Upper lobe of right lung (tissue), 1 donor: ENCODE results near the gene FCN3. TPM values are rescaled to one million over a fixed set of nuclear protein-coding genes. Genes with fewer than 3 reads are reported as not detected.
"Not testable (repeated sequence)": the region's sequence is repeated elsewhere in the genome, so short reads cannot be mapped to it uniquely, and the experiment has no call there.

Experiments used
- ATAC-seq: fragments of 200-7000 bp; cut with Tn5 transposase; one replicate; pipeline ENCODE4 v1.9.1; 2020; ENCODE audit warnings: mild to moderate bottlenecking, moderate library complexity
- DNase-seq: peaks from one replicate; pipeline ENCODE4 v3.0.0-alpha.2; 2020
- H3K27ac ChIP-seq: fragments of 200-600 bp; one replicate; pipeline ENCODE4 v1.8.0; 2022
- H3K27me3 ChIP-seq: fragments of 200-600 bp; one replicate; pipeline ENCODE4 v1.8.0; 2022; ENCODE audit warnings: mild to moderate bottlenecking
- H3K36me3 ChIP-seq: fragments of 200-600 bp; one replicate; pipeline ENCODE4 v1.8.0; 2022
- H3K4me1 ChIP-seq: fragments of 200-600 bp; one replicate; pipeline ENCODE4 v1.8.0; 2022
- H3K4me3 ChIP-seq: fragments of 200-600 bp; one replicate; pipeline ENCODE4 v1.8.0; 2022; ENCODE audit warnings: mild to moderate bottlenecking
- H3K9me3 ChIP-seq: fragments of 200-600 bp; one replicate; pipeline ENCODE4 v1.8.0; 2022
- intact Hi-C: fragments of 100-400 bp; cut with DNase I; formaldehyde crosslinking; loops from one replicate; pipeline ENCODE4 v1.11.0; 2022
- total RNA-seq: library from RNA; stranded (reverse); fragmentation: NEBNext Ultra II Directional; extraction: Animal tissue kit (Norgen Biotek cat#: 25700); gene quantifications from one replicate; pipeline ENCODE4 v1.2.1, GENCODE V29; 2021
- TF ChIP-seq, protein P1 (sequence below): fragments of 200-600 bp; IDR thresholded peaks from one replicate; pipeline ENCODE4 v1.8.0; 2022; ENCODE audit warnings: antibody characterized with exemption
- donor health status: DM: no; HTN: yes; CAD: no; lungs with severe emphysema.

FCN3 gene
- total RNA-seq, 1 donor from 2014 or later, result 826 TPM

DNA sequence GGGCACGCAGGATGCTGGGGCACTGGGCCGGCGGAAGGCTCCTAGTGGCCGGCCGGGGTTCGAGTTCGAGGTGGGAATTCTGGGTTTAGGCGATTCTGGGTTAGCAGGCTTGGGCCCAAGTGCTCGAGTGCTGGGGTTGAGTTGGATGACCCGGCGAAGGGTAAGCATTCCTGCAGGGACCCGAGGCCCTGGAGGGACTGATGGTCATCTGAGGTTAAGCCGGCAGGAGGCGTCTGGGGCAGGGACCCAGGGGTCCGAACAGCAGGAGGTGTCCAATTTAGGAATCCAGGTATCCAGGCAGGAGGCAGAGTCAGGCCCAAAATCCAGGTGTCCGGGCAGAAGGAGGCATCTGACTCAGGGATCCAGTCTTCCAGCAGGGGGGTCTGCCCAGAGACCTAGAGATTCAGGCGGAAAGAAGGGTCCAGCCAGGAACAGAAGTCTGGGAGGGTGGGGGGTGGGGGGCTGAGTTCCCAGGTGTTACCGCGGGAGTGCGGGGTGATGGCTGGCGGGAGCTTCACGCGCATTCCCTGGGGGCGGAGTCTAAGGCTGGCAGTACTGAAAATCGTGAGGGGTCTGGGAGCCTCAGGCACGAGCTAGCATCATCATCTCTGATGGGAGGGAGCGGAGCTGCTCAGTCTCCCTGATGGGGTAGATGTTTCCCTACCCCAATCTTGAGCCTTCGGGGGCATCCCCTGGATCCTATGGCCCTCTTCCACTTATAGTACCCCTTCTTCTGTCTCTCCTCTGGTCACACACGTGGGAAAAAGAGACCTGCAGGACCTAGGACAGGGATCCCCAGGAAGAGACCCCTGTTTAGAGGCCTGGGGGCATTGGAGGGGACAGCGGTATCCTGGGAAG, 18.4 kb upstream of the FCN3 start:
- no peaks in the 10 kb centered on the region for H3K9me3 ChIP-seq
- H3K4me1 ChIP-seq, result peaks cover 34% of the 10 kb centered on the region
- no peaks in the 10 kb centered on the region for H3K36me3 ChIP-seq
- TF ChIP-seq, protein P1, sequence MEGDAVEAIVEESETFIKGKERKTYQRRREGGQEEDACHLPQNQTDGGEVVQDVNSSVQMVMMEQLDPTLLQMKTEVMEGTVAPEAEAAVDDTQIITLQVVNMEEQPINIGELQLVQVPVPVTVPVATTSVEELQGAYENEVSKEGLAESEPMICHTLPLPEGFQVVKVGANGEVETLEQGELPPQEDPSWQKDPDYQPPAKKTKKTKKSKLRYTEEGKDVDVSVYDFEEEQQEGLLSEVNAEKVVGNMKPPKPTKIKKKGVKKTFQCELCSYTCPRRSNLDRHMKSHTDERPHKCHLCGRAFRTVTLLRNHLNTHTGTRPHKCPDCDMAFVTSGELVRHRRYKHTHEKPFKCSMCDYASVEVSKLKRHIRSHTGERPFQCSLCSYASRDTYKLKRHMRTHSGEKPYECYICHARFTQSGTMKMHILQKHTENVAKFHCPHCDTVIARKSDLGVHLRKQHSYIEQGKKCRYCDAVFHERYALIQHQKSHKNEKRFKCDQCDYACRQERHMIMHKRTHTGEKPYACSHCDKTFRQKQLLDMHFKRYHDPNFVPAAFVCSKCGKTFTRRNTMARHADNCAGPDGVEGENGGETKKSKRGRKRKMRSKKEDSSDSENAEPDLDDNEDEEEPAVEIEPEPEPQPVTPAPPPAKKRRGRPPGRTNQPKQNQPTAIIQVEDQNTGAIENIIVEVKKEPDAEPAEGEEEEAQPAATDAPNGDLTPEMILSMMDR, result no peak
- intact Hi-C loops, result loop anchor here (2.0 to 10.0 kb wide), 3 partner anchors 92 to 272 kb away; partner anchors contain the start of gene AHDC1
- ATAC-seq (no peak), DNase-seq (no peak)
- peak overlapping the region; percentile 42 for H3K27ac ChIP-seq
- H3K4me3 ChIP-seq, result peak overlapping the region; percentile 48
- no peaks in the 10 kb centered on the region for H3K27me3 ChIP-seq

DNA sequence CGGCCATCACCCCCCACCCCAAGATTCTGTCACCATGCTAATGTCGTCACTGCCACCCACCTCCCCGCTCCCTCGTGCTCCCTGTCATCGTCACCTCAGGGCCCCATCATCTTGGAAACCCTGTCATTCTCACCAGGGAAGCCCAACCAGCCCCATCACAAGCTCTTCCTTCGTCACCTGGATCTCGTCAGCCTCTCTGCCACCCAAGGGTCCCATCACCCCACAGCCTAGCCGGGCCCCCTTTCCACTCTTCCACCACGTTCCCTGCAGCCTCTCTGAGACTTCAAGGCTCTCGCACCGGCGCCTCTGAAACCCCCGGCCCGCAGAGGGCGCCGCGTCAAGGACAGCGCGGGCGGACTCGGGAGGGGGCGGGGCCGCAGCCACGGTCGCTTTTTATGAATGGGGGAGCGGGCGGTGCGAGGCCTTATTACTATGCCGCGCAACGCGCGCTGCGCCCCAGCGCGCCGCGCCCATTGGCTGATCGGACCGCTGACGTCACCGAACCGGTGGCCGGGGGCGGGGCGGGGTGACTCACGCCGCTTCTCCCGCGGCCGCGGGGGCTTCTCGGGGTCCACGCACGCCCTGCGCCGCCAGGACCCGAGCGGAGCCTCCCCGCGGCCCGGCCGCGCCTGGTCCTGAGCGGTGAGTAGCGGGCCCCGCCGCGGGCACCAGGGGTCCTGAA, 17.6 kb upstream of the FCN3 start, which contains the start of gene GPR3:
Gene GPR3, plus strand, starts transcription at position 527 of the 682 bp plus-strand sequence. CDS start 1,177 bp downstream, outside the sequence.
- no peaks in the 10 kb centered on the region for H3K27me3 ChIP-seq

DNA sequence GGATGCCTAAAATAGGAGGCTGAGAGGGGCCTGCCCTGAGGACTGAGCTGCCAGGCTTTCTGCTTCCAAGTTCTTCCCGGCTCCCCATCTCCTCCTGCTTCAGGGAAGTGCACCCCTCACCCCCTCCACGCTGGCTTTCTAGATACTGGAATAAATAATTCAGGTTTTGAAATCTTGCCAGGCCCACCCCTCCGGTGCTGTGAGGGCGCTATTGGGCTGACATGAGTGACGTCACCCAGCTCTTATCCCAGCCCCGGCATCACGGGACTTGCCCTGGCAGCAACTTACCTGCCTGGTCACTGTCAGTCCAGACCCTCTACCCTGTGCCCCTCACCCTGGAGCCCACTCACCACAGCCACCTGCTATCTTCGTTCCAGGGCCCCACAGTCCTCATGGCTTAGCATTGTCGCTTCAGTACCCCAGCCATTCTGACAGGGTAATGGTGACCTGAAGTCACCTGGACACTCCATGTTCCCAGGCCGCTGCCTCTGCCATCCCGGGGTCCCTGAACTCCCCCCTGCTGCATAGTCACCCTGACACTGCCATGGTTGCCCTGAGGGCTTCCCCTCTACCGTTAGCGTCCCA, 17.0 kb upstream of the FCN3 start:
- DNase-seq (peak; percentile 74), ATAC-seq (peak; percentile 3)
- TF ChIP-seq, protein P1, result no peak
- Histone ChIP-seq H3K4me1 (peaks cover 28% of the 10 kb centered on the region), H3K27ac (peak overlapping the region; percentile 55), H3K36me3 (no peaks in the 10 kb centered on the region), H3K27me3 (no peaks in the 10 kb centered on the region), H3K4me3 (peak overlapping the region; percentile 48), H3K9me3 (no peaks in the 10 kb centered on the region)
- intact Hi-C loops, result loop anchor here (2.0 to 10.0 kb wide), 3 partner anchors 91 to 273 kb away; partner anchors contain the start of gene AHDC1

More for the DNA sequence above, 17.6 kb upstream of the FCN3 start, which contains the start of gene GPR3:
- Histone ChIP-seq H3K4me3 (peak within 1 kb of the TSS; percentile 48), H3K27ac (peak within 1 kb of the TSS; percentile 55), H3K4me1 (peaks cover 32% of the 10 kb centered on the region), H3K9me3 (no peaks in the 10 kb centered on the region), H3K36me3 (no peaks in the 10 kb centered on the region)
- TF ChIP-seq, protein P1, result peak; percentile 57
- peak; percentile 87 for ATAC-seq
- intact Hi-C loops, result loop anchor here (2.0 to 10.0 kb wide), 3 partner anchors 91 to 273 kb away; partner anchors contain the start of gene AHDC1
- DNase-seq, result peak; percentile 92

DNA sequence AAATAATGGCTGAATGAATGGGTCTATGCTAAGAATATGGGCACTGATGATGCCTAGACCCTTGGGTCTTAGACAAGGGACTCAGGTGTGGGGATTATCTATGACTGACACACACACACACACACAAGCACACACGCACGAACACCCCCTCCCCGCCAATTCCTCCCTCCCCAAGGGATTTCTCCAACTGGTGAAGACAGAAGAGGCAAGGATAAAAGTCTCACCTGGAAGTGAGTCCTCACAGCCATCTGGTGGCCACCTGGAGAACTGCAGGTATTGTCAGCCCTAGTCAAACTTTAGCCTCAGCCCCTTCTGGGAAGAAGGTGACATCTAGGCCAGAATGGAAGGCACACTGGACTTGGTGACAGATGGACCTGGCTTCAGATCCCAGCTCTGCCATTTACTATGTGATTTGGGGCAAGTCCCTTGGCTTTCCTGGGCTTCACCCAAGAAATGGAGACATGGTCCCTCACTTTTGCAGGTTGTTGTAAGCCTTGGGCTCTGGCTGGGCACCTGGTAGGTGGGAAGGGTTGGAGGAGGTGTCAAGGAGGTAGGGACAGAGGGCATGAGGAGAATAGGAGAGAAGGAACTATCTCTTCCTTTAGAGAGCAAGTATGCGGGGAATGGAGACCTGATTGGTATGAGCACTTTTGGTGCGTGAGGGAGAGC, 13.8 kb upstream of the FCN3 start:
- peak; percentile 74 for ATAC-seq
- Histone ChIP-seq H3K9me3 (no peaks in the 10 kb centered on the region), H3K4me3 (no peak overlapping the region), H3K36me3 (no peaks in the 10 kb centered on the region), H3K4me1 (peaks cover 24% of the 10 kb centered on the region), H3K27me3 (no peaks in the 10 kb centered on the region), H3K27ac (peak overlapping the region; percentile 11)
- intact Hi-C loops, result no loop called here
- TF ChIP-seq, protein P1, result peak; percentile 84
- peak; percentile 81 for DNase-seq

DNA sequence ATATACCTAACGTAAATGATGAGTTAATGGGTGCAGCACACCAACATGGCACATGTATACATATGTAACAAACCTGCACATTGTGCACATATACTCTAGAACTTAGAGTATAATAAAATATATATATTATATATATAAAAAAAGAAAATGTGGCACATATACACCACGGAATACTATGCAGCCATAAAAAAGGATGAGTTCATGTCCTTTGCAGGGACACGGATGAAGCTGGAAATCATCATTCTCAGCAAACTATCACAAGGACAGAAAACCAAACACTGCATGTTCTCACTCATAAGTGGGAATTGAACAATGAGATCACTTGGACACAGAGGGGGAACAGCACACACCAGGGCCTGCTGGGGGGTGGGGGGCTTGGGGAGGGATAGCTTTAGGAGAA, 10.2 kb upstream of the FCN3 start:
- H3K36me3 ChIP-seq, H3K9me3 ChIP-seq, H3K27ac ChIP-seq, ATAC-seq, intact Hi-C loops, H3K4me3 ChIP-seq, DNase-seq, H3K27me3 ChIP-seq: not testable (repeated sequence)
- peaks cover 11% of the 10 kb centered on the region for H3K4me1 ChIP-seq
